Ramos (cell line): ENCODE measurements around the gene GOLGA6L2.

Experiments used
- in situ Hi-C: fragments of 300-500 bp; cut with MboI; formaldehyde crosslinking; loops from one replicate; pipeline ENCODE4 v1.14.3; 2022; ENCODE audit warnings: low sequenced_read_pairs; ENCODE audit not compliant: unreplicated experiment

GOLGA6L2 gene, protein sequence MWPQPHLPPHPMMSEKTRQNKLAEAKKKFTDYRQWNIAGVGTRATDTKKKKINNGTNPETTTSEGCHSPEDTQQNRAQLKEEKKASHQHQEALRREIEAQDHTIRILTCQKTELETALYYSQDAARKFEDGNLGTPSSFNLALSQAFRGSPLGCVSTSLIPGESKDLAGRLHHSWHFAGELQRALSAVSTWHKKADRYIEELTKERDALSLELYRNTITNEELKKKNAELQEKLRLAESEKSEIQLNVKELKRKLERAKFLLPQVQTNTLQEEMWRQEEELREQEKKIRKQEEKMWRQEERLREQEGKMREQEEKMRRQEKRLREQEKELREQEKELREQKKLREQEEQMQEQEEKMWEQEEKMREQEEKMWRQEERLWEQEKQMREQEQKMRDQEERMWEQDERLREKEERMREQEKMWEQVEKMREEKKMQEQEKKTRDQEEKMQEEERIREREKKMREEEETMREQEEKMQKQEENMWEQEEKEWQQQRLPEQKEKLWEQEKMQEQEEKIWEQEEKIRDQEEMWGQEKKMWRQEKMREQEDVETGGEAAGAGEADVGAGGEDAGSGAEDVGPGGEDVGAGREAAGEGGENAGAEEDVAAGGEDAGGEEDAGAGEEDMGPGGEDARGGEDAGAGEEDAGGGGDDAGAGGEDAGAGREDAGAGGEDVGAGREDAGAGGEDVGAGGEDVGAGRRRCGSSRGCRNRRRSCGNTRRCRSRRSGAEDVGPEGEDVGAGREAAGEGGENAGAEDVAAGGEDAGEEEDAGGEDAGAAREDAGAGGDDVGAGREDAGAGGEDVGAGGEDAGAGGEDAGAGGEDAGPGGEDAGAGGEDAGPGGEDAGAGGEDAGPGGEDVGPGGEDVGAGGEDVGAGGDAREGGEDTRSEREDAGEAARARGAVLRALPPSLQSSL

GRCh38 chr15:23447107-23447500, at the start of gene GOLGA6L2:
TSS of gene GOLGA6L2 (minus strand) at chr15:23447243. CDS start at chr15:23447181, 62 bp downstream.
- in situ Hi-C loops: no loop called here

- in situ Hi-C loops: loop anchor here (10.0 kb wide), 1 partner anchor 100 kb away; no protein-coding TSS in a partner anchor
Measured at GRCh38 chr15:23484870-23485269, 37.8 kb upstream of the GOLGA6L2 start.

DNA sequence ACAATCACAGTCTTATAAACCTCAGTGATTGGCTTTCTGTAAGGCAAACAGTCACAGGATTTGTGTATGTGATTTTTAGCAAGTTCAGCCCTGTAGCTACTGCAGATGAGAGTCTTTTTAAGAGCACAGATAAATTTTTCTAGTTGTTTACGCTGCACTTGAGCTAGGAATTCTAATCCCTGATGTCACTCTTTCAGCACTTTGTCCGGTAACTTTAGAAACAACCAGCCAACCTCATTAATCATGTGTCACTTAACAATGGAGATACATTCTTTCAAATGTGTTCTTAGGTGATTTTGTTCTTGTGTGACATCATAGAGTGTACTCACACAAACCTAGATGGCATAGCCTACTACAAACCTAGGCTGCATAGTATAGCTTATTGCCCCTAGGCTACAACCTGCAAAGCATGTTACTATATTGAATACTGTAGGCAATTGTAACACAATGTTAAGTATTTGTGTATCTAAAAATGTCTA, 36.8 kb upstream of the GOLGA6L2 start:
- in situ Hi-C loops: loop anchor here (10.0 kb wide), 1 partner anchor 99 kb away; no protein-coding TSS in a partner anchor

GRCh38 chr15:23482764-23483489, 35.9 kb upstream of the GOLGA6L2 start:
- in situ Hi-C loops: loop anchor here (10.0 kb wide), 1 partner anchor 98 kb away; no protein-coding TSS in a partner anchor

GRCh38 chr15:23482228-23482627, 35.2 kb upstream of the GOLGA6L2 start:
- in situ Hi-C loops: loop anchor here (10.0 kb wide), 1 partner anchor 97 kb away; no protein-coding TSS in a partner anchor

- in situ Hi-C loops: no loop called here
Measured at GRCh38 chr15:23477920-23478319, 30.9 kb upstream of the GOLGA6L2 start.

DNA sequence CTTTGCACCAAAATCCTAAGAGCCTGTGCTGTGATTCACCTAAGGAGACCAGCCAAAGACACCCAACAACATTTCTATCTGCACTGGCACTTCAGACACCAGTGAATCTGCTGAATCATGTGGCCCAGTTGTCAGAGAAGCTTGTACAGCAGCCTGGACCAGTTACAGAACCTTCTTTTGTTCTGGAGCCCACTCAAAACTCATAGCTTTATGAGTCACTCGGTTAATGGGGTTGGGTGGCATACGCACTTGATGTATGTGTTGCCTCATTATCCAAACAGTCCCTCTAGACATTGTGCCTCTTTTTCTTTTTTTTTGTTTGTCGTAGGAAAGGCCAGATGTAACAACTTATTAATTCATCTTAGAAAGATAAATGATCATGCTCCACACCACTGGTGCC, 25.6 kb upstream of the GOLGA6L2 start:
- in situ Hi-C loops: no loop called here

DNA sequence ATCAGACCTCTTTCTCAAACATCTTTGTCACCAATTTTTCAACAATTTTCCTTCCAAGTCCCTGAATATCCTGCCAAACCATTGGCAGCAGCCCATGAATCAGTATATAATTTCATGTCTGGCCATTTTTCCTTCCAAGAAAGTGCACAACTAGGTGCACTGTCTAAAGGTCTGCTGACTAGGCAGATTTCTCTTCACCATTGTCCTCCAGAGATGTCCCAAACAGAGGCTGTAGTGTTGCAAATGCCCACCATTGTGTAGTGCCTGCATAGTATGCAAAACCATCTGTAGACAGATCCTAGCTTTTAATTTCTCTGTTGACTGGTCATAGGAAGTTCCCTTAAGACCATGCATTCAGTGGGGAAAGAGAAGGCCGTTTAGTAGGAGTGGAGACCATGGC, 25.0 kb upstream of the GOLGA6L2 start:
- in situ Hi-C loops: no loop called here

DNA sequence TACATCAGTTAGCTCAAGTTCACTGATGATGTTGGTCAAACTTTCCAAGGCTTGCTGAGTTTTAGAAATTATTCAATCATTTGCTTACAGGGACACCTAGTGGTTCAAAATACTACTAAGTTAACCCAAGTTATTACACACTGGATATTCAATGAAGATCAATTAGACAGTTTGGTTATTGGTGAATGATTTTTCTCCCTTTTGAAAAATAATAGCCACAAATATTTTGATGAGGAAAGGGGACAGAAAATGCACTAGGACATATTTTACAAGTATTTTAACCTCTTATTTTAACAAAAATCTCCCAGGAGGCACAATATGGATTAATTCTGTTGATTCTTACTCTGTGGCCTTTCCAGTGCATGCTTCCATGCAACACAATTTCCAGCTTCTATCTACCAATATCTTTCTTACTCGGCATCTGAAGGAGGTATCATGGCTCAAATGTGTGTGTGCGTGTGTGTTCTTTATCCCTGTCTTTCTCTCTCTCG, 20.1 kb upstream of the GOLGA6L2 start:
- in situ Hi-C loops: no loop called here

- in situ Hi-C loops: no loop called here
Measured at GRCh38 chr15:23457890-23458289, 10.8 kb upstream of the GOLGA6L2 start.

GRCh38 chr15:23446215-23447106, 582 bp downstream of the GOLGA6L2 start:
- in situ Hi-C loops: no loop called here

DNA sequence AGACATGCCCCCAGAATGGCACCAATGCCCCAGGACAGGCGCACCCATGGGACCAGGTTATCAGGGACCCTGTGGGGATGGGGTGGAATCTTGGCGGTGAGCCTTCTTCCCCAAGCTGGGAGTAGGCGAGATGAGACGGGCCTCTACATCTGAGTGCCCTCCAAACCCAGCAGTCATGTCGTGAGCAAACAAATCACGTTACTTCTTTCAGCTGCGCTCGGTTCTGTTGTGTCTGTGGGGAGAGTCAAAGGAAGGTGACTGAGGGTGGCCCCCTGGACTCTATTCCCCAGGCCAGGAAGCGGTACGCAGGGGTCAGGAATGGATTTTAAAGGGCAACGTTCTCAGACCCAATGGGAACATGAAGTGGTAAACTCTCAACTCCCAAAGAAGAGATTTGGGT, 2.8 kb downstream of the GOLGA6L2 start:
- in situ Hi-C loops: no loop called here

GRCh38 chr15:23441204-23441603, 5.8 kb downstream of the GOLGA6L2 start:
- in situ Hi-C loops: no loop called here

- in situ Hi-C loops: no loop called here
Measured at GRCh38 chr15:23440596-23440995, 6.4 kb downstream of the GOLGA6L2 start.

DNA sequence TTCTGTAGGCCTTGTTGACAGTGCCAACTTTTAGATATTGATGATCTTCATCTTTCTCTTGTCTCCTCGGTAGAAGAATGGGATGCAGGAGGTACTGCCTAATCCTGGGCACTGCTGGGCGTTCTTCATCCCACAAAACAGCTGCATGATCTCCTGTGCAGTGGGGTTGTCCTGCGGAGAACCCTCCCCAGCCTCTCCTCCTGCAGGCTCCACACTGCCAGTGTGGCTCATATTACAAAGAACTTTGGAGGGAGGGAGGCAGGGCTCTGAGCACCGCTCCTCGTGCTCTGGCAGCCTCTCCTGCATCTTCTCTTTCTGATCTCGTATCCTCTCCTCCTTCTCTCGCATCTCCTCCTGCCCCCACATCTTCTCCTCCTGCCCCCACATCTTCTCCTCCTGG, 7.5 kb downstream of the GOLGA6L2 start:
- in situ Hi-C loops: no loop called here

DNA sequence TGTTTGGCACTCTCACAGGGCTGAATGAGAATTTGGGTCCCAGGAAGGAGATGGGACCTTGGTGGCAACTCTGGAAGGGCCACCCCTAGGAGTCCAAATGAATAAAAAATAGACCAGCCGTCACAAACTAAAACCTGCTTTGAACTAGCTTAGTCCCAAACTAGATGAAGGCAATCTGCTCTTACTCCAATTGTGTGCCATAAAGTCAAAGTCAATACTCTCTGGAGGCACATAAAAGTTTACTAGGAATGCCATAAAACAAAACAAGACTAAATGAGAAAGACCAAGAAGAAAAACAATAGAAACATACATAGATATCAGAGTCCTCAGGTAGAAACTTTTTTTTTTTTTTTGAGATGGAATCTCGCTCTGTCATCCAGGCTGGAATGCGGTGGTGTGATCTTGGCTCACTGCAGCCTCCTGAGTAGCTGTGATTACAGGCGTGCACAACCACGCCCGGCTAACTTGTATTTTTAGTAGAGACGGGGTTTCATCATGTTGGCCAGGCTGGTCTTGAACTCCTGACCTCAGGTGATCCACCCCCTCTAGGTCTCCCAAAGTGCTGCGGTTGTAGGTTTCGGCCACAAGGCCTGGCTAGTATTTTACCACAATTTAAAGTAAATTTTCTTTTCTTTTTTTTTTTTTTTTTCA, 8.1 kb downstream of the GOLGA6L2 start:
- in situ Hi-C loops: no loop called here

GRCh38 chr15:23437673-23438072, 9.4 kb downstream of the GOLGA6L2 start:
- in situ Hi-C loops: no loop called here

DNA sequence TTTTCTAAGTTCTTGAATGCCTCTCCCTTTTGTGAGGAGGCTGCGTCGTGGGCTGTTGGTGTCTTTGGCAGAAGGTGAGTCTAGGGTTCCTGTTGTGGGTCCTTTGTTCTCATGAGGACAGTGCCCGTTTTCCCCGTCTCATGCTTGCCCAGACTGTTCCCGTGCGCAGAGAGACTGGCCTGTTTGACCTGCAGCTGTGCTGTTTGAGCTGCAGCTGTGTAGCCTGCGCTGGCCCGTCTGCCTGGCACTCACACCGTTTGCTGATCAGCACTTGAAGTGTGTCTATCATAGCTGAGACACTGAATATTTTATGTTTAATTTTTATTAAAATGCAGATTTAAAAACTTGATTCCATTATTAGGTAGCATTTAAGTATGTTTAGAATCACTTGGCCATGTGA, 9.9 kb downstream of the GOLGA6L2 start:
- in situ Hi-C loops: no loop called here
